ENCODE measurements around the gene ITGB7.
"Not testable (repeated sequence)": the region's sequence is repeated elsewhere in the genome, so short reads cannot be mapped to it uniquely, and the experiment has no call there.

Gene ITGB7

GRCh38 chr12:53195516-53196420 is 11.3 kb downstream of the ITGB7 start:
- no peak for DNase-seq

GRCh38 chr12:53194973-53195372 is 12.1 kb downstream of the ITGB7 start:
- no peak for DNase-seq

GRCh38 chr12:53193985-53194716 is 12.9 kb downstream of the ITGB7 start:
- no peak for DNase-seq

- no peak for DNase-seq
Observed at GRCh38 chr12:53193040-53193439, 14.0 kb downstream of the ITGB7 start.

GRCh38 chr12:53192531-53193021 is 14.5 kb downstream of the ITGB7 start:
- DNase-seq, result no peak

- DNase-seq, result no peak
Observed at GRCh38 chr12:53191885-53192530, 15.0 kb downstream of the ITGB7 start.

GRCh38 chr12:53191096-53191884 is 15.8 kb downstream of the ITGB7 start:
- no peak for DNase-seq

- DNase-seq, result peak; percentile 52
Observed at GRCh38 chr12:53190108-53190729, 16.8 kb downstream of the ITGB7 start.

- DNase-seq, result no peak
Observed at GRCh38 chr12:53187145-53187899, 19.7 kb downstream of the ITGB7 start.

- no peak for DNase-seq
Observed at GRCh38 chr12:53186745-53187144, 20.3 kb downstream of the ITGB7 start.

GRCh38 chr12:53185582-53186153 is 21.4 kb downstream of the ITGB7 start:
- DNase-seq, result no peak

- DNase-seq, result no peak
Observed at GRCh38 chr12:53184828-53185227, 22.2 kb downstream of the ITGB7 start.

GRCh38 chr12:53182903-53183302 is 24.1 kb downstream of the ITGB7 start:
- DNase-seq, result no peak

- no peak for DNase-seq
Observed at GRCh38 chr12:53181935-53182334, 25.1 kb downstream of the ITGB7 start.

GRCh38 chr12:53180931-53181645 is 26.0 kb downstream of the ITGB7 start:
- DNase-seq, result peak; percentile 71

GRCh38 chr12:53180220-53180930 is 26.7 kb downstream of the ITGB7 start, which contains the start of the genes CSAD and ZNF740:
TSS of gene CSAD (minus strand) at chr12:53180925. CDS start at chr12:53173470, 7,455 bp downstream.
TSS of gene ZNF740 (plus strand) at chr12:53180722. CDS start at chr12:53181984, 1,262 bp downstream.
- DNase-seq, result peak; percentile 97

- no peak for DNase-seq
Observed at GRCh38 chr12:53179687-53180219, 27.3 kb downstream of the ITGB7 start.

- not testable (repeated sequence) for DNase-seq
Observed at GRCh38 chr12:53178803-53179202, 28.2 kb downstream of the ITGB7 start.

GRCh38 chr12:53177447-53177846 is 29.6 kb downstream of the ITGB7 start:
- DNase-seq, result not testable (repeated sequence)
